HL-60/S4 treated with phorbol 12-myristate 13-acetate at 8.2 ng/mL for 4 days and 3 days (cell line): Measurements from ENCODE around the gene CDK4.
"Not testable (repeated sequence)": the region's sequence is repeated elsewhere in the genome, so short reads cannot be mapped to it uniquely, and the experiment has no call there.

ENCODE experiments used
- in situ Hi-C: fragments of 300-500 bp; cut with MboI; formaldehyde crosslinking; loops from 2 replicates; pipeline ENCODE4 v1.15.0; 2022; ENCODE audit warnings: low sequenced_read_pairs

The CDK4 gene

DNA sequence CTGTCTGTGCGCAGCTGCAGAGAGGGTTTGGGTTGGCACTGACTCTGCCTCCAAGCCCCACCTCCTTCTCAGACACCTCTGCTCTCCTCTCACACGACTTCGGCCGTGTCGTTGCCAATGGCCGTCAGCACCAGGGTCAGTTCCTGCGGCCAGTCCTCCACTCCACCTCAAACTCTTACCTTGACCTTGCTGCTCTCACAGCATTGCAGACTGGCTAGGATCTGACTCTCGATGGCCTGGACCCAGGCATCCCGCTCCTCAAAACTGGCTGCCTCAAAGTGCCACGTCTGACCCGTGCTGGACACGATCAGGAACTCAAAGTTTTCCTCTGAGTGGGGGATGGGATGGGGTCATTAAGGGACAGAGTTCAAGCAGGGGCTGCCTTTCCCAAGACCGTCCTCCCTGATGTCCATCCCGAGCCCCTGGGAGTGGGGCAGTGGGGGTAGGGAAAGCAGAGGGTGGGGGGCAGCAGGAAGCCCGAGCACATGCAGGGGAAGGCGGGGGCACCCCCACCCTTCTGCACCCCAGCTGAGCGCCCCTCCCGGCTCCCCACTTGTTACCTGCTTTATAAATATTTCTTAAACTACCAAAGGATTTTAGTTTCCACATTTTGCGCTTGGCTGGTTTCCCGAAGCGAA is 24.2 kb downstream of the CDK4 start:
- in situ Hi-C loops = no loop called here

DNA sequence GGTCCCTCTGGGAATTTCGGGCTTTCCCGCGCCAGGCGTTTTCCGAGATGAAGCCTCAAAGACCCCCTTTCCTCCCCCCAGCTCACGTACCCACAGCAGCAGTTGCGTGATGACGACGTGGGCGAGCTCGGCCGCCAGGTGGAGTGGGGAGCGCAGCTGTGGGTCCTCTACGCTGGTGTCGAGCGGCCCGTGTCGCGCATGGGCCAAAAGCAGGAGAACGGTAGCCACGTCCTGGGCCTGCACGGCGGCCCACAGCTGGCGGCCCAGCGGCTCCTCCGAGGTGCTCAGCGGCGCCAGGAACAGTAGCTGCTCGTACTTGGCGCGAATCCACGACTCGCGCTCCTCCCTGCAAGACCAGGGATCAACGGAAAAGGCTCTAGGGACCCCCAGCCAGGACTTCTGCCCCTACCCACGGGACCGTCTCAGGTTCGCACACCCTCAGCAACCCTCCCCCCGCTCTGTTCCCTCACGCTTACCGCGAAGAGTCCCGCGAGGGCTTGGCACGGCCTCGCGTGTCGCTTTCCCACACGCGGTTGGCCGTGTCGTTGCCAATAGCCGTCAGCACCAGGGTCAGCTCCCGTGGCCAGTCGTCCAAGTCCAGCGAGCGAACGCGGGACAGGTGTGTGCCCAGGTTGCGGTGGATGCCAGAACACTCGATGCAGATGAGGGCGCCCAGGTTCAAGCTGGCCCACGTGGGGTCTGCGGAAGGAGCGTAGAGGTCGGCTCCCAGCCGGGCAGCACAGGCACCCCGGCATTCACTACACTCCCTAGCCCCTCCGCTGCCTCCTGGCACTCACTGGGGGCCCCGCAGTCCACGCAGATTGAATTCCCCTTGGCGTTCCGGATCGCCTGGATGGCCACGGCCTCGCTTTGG is 25.0 kb downstream of the CDK4 start:
- in situ Hi-C loops = no loop called here

DNA sequence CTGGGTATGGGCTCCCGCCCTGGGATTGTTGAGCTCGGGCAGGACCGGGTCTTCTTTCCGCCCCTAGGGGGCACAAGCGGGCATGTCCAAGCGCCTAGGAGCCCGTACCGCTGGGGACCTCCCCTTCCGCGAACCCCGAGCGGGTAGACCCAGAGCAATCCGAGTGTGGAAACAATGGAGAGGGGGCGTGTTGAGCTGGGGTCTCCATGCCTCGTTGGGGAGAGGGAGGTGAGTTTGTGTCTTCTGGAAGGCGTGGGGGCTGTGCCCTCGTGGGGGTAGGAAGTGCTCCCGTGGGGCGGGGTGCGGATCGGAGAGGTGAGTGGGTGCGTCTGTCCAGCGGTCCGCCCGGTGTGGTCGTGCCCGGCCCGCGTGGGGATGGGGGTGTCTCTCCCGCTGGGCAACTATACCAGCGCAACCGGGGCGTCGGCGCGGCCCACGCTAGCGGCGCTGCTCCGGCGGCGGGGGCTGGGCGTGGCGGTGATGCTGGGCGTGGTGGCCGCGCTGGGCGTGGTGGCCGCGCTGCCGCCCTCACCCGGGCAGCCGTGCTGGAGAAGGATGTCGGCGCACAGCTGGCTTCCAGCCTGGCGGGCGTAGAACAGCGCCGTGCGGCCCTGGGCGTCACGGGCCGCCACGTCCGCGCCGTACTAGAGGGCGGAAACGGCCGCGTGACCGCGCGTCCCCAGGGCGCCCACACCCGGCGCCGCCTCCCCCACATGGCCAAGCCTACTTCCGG is 25.8 kb downstream of the CDK4 start:
- in situ Hi-C loops = no loop called here

DNA sequence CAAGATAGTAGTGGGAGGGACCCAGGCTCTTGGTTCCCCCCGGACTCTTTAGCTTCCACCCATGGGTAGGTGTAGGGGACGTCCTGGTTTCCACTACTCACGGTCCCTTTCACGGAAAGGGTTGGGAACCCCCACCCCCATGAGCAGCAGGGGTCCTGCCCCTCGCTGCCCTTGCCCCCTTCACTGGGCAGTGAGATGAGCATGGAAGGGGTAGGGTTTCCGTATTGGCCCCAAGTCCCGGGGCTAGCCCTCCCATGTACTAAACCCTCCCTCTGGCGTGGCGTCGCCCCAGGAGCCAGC is 26.3 kb downstream of the CDK4 start:
- in situ Hi-C loops = no loop called here

DNA sequence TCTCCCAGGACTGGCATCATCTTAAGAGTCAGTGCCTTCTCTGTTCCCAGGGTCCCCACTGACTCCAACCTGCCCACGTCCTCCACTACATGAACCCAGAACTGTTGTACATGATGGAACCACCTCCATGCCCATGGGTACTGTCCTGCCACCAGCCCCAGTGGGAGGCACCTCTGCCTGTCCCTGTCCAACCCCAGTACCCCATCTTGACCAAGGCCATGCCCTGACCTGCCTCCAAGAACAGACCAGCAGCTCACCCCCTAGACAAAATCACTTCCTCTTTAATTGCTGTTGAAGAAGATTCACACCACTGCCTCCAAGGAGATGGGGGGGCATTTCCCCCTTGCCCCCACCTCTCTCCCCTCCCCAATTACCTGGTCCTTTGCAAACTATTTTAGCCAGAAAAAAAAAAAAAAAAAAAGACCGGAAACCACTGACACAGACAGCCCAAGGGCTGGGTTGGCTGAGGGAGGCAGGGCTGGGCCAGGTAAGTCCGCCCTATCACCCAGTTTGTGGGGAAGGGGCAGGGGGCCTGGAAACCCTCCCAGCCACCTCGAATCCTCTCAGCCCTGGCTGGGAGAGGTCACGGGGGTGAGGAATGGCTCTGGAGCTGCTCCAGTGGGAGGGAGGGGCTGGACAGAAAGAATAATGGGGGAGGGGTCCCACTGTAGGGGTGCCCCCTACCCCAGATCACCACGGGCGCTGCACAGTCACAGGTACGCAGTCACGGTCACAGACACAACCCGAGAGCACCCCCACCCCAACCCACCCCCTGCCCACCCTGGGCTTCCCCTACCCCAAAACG is 27.0 kb downstream of the CDK4 start:
- in situ Hi-C loops = no loop called here

DNA sequence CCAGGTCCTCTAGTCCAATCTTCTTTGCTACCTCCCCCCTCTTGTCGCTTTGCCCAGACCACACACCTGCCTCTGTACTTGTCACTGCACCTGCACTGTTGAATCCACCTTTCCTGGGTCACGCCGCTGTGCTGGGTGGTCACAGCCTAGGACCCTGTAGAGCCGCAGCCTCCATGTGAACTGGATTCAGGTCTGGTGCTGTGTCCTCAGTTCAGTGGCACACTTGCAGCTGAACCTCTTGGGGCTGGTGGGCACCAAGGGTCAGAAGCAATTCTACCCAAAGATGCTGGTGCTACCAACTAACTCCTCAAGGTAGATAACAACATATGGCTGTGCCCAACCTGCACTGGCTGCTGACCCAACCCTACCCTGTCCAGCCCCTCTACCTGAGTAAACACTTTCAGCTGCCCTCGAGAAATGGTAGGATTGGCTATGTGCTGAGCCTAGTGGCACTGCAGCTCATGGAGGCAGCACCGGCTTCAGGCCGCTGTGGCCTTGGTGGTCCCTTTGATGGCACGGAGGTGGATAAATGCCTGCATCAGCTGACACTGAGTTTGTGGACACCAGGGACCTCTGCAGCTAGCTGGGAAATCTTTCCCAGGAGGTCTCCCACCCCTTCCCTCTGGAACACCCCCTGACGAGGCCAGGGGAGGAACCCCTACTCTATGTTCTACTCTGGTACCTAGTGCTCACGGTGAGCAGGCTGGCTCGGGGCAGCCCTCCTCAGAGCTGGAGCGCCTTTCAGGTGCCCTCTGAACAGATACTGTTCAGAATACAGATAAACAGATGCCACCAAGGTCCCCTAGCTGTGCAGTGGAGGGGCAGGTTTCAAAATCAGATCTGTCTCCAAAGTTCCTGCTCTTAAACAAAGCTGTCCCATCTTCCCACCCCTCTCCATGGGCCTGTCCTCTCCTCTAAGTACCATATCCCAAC is 27.8 kb downstream of the CDK4 start:
- in situ Hi-C loops = no loop called here

DNA sequence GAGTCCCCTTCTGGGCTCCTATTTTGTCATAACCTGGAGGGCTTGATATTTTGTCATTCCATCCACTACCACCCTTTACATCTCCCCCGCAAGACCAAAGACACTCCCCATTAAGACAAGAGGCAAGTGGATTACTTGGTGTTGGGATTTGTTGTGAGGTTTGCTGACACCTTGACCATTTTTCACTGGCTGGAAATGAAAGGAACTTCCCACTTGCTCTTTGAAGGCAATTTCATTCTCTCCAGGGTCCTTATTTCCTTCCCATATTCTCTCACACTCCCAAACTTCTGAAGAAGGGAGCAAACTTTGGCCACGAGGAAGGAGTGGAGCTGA is 28.5 kb downstream of the CDK4 start:
- in situ Hi-C loops = no loop called here

DNA sequence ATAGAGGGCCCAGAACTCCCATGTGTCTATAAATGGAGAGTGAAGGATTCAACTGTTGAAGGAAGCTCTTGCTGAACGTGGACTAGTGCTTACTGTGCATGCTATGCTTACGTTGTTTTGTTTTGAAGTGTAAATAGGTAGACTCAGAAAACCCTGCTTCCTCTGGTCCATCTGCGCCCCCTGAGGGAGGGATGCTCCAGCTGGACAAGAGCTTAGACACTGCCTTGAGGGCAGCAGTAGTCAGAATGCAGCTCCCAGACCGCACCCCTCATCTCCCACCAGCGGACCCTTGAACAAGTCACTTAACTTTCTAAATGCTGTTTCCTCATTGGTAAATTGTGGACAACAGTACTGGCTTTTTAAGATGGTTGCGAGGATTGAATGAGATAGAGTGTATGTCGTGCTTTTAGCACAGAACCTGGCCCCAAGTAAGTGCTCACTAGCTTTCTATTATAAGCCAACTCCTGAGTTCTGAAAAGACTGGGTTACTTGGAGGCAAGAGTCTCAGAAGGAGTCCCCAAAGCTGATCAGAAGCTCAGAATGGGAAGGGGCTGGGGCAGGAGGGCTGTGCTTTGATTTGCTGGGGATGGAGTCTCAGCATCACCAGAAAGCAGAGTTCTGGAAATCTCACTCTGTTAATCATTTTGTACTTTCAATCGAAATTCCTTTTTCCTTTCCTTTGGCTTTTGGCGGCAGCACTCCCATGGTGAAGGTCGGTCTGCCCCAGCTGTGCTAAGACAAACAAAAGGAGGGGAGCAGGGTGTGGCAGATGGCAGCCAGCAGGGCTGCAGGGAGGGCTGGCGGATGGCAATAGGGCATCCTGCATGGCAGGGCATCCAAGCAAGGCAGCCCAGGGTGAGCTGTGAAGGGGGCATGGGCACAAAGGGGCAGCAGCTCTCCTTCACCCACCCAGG is 29.1 kb downstream of the CDK4 start:
- in situ Hi-C loops = no loop called here

DNA sequence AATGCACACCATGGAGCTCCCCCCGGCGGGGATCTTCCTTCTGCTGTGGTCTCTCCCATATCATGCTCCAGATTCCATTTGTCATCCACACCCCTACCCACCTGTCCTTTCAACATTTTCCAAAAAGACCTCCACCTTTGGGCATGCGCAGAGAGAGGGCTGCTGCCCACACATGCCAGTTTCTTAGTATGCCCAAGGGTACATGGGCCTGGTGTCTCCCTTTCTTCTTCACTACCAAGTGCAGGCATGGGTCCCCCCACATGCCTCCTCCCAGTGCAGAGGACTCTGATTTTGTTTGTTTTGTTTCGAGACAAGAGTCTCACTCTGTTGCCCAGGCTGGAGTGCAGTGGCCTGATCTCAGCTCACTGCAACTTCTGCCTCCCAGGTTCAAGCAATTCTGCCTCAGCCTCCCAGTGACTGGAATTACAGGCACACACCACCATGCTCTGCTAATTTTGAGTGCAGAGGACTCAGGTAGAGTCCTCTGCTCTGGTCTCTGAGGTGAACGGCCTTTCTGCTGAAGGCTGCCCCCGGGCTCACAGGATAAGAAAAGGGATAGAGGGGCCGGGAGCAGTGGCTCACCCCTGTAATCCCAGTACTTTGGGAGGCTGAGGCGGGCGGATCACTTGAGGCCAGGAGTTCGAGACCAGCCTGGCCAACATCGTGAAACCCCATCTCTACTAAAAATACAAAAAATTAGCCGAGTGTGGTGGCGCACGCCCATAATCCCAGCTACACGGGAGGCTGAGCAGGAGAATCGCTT is 30.1 kb downstream of the CDK4 start:
- in situ Hi-C loops = not testable (repeated sequence)

DNA sequence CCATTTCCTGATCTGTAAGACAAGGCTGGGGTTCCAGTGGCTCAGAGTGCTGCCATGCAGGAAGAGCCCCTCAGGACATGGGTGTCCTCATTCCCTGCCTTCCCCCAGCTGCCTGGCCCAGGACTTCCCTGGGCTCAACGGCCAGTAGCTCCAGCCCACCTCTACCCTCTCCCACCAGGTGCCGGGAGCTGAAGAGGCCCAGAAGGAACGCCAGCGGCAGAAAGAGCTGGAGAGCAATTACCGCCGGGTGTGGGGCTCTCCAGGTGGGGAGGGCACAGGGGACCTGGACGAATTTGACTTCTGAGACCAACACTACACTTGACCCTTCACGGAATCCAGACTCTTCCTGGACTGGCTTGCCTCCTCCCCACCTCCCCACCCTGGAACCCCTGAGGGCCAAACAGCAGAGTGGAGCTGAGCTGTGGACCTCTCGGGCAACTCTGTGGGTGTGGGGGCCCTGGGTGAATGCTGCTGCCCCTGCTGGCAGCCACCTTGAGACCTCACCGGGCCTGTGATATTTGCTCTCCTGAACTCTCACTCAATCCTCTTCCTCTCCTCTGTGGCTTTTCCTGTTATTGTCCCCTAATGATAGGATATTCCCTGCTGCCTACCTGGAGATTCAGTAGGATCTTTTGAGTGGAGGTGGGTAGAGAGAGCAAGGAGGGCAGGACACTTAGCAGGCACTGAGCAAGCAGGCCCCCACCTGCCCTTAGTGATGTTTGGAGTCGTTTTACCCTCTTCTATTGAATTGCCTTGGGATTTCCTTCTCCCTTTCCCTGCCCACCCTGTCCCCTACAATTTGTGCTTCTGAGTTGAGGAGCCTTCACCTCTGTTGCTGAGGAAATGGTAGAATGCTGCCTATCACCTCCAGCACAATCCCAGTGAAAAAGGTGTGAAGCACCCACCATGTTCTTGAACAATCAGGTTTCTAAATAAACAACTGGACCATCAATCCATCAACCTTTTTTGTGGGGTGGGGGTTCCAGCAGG is 31.2 kb downstream of the CDK4 start:
- in situ Hi-C loops = no loop called here

DNA sequence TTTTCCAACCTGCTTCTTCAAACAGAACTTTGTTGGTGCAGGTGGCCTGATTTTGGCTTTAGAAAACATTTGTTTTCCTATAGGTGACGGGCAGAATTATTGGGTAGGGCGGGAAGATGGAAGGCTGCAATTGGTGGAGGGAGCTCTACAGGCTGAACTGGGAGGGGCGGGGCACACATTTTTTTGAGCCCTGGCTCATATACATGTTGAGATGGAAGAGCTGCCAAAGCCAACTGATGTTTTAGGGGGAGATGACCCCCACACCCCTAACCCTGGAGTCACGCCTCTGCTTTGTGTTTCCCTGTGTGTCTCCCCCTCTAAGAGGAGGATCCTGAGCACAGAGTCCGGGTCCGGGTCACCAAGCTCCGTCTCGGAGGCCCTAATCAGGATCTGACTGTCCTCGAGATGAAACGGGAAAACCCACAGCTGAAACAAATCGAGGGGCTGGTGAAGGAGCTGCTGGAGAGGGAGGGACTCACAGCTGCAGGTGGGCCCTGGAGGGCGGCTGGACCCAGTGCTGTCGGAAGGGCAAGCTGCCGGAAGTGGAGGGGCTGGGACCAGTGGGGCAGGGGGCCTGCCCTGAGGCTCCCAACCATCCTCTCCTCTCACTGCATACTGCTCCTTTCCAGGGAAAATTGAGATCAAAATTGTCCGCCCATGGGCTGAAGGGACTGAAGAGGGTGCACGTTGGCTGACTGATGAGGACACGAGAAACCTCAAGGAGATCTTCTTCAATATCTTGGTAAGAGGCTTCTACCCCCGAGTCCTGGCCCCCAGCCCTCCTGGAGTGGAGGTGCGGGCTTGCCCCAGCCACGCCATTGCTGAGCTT is 32.1 kb downstream of the CDK4 start:
- in situ Hi-C loops = no loop called here

DNA sequence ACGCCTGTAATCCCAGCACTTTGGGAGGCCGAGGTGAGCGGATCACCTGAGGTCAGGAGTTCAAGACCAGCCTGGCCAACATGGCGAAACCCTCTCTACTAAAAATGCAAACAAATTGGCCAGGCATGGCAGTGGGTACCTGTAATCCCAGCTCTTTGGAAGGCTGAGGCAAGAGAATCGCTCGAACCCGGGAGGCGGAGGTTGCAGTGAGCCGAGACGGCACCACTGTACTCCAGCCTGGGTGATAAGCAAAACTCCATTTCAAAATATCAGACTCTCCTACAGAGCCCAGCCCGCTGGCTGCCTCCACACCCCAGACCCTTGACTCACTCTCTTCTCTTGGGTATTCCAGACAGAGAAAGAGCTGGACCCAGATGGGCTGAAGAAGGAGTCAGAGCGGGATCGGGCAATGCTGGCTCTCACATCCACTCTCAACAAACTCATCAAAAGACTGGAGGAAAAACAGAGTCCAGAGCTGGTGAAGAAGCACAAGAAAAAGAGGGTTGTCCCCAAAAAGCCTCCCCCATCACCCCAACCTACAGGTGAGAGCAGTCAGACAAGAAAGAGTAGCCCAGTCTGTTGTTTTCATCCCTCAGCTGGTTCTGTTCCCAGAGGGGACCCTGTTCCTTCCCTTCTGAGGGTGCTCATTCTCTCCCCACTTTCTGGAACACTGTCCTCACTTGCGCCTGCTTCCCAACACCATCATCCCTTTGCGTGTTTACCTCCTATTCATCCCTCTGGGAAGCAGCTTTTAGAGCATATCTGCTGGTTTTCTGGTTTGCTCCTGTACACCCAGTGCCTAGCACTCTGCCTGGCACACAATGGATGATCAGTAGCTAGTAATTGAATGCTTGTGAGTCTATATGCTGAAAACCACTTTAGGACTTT is 33.2 kb downstream of the CDK4 start:
- in situ Hi-C loops = no loop called here

DNA sequence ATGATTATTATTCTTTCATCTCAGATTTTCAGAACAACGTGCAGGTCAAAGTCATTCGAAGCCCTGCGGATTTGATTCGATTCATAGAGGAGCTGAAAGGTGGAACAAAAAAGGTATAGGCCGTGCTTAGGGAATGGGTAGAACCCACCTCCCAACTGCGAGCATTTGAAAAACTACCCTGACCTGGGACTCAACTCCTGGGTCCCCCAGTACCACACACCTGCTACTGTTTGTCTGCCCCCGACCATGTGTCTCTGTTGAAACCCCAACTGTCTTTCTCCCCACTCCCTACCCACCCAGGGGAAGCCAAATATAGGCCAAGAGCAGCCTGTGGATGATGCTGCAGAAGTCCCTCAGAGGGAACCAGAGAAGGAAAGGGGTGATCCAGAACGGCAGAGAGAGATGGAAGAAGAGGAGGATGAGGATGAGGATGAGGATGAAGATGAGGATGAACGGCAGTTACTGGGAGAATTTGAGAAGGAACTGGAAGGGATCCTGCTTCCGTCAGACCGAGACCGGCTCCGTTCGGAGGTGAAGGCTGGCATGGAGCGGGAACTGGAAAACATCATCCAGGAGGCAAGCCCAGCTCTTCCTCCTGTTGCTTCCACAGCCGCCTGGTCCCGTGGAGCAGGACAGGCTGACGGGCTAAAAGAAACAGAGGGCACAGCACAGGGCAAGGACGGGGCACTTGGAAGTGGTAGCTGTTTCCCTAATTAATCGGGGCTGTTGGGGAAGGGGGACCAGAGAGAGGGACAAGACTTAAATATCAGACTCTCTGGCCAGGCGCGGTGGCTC is 34.1 kb downstream of the CDK4 start:
- in situ Hi-C loops = no loop called here

DNA sequence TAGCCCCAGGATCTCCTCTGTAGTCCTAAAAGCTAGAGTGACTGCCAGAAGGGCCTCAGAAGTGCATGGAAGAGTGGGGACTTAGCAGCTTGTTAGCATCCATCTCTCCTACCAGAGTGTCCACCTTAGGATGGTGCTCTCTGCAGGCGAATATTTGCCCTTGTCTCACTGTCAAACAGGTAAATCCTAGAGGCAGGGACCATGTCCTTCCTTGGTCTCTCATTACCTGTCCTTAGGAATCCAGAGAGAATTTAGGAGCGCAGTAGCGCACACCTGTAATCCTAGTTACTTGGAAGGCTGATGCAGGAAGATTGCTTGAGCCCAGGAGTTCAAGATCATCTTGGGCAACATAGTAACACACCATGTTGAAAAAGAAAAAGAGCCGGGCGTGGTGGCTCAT is 35.0 kb downstream of the CDK4 start:
- in situ Hi-C loops = no loop called here

DNA sequence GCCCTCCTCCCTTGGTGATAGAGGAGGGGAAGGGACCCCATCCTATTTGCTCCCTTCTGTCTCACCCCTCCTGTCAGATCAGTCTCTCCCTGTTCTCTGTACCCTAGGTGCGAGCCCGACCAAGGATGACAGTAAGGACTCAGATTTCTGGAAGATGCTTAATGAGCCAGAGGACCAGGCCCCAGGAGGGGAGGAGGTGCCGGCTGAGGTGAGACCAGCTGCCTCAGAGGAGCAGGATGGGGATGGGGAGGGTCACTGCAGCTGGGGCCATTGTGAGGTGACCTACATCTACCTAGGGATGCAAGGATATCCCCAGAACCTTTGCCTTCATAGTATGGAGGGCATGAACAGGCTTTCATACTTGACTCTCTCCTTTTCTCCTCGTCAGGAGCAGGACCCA is 35.8 kb downstream of the CDK4 start:
- in situ Hi-C loops = no loop called here
